ENCODE measurements around the gene PALMD.

GRCh38 chr1:99602404-99602969, 43.4 kb upstream of the PALMD start:
- TF ChIP-seq CTCF (IDR thresholded peaks at IDR 0.05) (no peak), POLR2A (IDR thresholded peaks at IDR 0.05) (no peak)
